GM21528 (cell line): ENCODE data around the gene UNC93B1.
"Not testable (repeated sequence)": the region's sequence is repeated elsewhere in the genome, so short reads cannot be mapped to it uniquely, and the experiment has no call there.

ENCODE experiments used
- ATAC-seq: cut with Tn5 transposase; IDR thresholded peaks from one replicate; pipeline ENCODE4 v1.9.1; 2021; ENCODE audit warnings: mild to moderate bottlenecking, moderate library complexity; ENCODE audit not compliant: unreplicated experiment, low FRiP score

UNC93B1 gene

GRCh38 chr11:67947785-67948184 lies 56.1 kb downstream of the UNC93B1 start:
- ATAC-seq, result not testable (repeated sequence)

- not testable (repeated sequence) for ATAC-seq
These were observed 57.5 kb downstream of the UNC93B1 start for GRCh38 chr11:67946403-67946802.

GRCh38 chr11:67943406-67943805 lies 60.5 kb downstream of the UNC93B1 start:
- not testable (repeated sequence) for ATAC-seq
